ENCODE data around the gene ATR. TPM values are rescaled to one million over a fixed set of nuclear protein-coding genes. Genes with fewer than 3 reads are reported as not detected.

The ATR gene
- total and polyA plus RNA-seq, 9 of the 15 experiments (the other 6 are each of a cell fraction or from before 2014, with no cell fraction given): 18.0 to 37.8 (median 23.2) TPM

- H3K4me1 ChIP-seq (replicated peaks in 1 of 2; ENCODE audit: control insufficient read depth in 2 of 2, insufficient read depth in 2 of 2, low read length in 2 of 2): peaks cover 0 to 4% of the 10 kb centered on the region in 2 experiments; a peak in 2 of 5 replicates
- H3K36me3 ChIP-seq (ENCODE audit: control insufficient read depth, insufficient read depth, low read length): no peaks in the 10 kb centered on the region; the same call in 2 of the 3 replicates
- FAIRE-seq: no peak
- no peak for DNase-seq (ENCODE audit: extremely low read depth in 1 of 4, low spot score in 3 of 4)
- 0 out of 2 replicates have a peak, but pooled peaks cover 5% of the 10 kb centered on the region for H4K20me1 ChIP-seq (replicated peaks; ENCODE audit: control insufficient read depth, insufficient read depth, low read length)
- in situ Hi-C loops (cut with MboI) (no loop called here), intact Hi-C loops (cut with micrococcal nuclease) (no loop called here)
- 50% methylated on average over 1 of the region's 1 CpG for WGBS (ENCODE audit: insufficient coverage, low coverage, missing lambda C conversion rate)
- H3K27ac ChIP-seq (ENCODE audit: extremely low read depth, low read depth, low read length): no peak overlapping the region
- H3K27me3 ChIP-seq (ENCODE audit: control insufficient read depth in 2 of 2, insufficient read depth in 2 of 2, low read length in 2 of 2): no peaks in the 10 kb centered on the region
- no peak overlapping the region for H3K9ac ChIP-seq (ENCODE audit: insufficient read depth in 1 of 2, low read depth in 2 of 2, low read length in 2 of 2)
- CTCF ChIA-PET (ENCODE audit: low intra/inter-chr PET ratio): no interaction called here
- TF ChIP-seq CREM (IDR thresholded peaks at IDR 0.05; ENCODE audit: low read depth): no peak
- TF ChIP-seq USF1 (CRISPR knock-in tag; IDR thresholded peaks at IDR 0.05): no peak
- TF ChIP-seq ZNF146 (CRISPR knock-in tag; IDR thresholded peaks at IDR 0.05; ENCODE audit: unreplicated experiment): no peak
- TF ChIP-seq COPS2 (conservative IDR thresholded peaks at IDR 0.05): no peak
- TF ChIP-seq ELF4 (CRISPR knock-in tag; IDR thresholded peaks at IDR 0.05): no peak
- TF ChIP-seq NEUROD1 (IDR thresholded peaks at IDR 0.05; ENCODE audit: borderline replicate concordance, low read depth, low read length, partially characterized antibody): no peak
- no peak for TF ChIP-seq ZNF431 (CRISPR knock-in tag; IDR thresholded peaks at IDR 0.05)
- no peak for TF ChIP-seq ZNF785 (CRISPR knock-in tag; IDR thresholded peaks at IDR 0.05)
- TF ChIP-seq SRSF3 (IDR thresholded peaks at IDR 0.05; ENCODE audit: insufficient read depth, low read length): no peak
- TF ChIP-seq NCOA4 (IDR thresholded peaks at IDR 0.05; ENCODE audit: partially characterized antibody): no peak
- TF ChIP-seq RB1 (IDR thresholded peaks at IDR 0.05; ENCODE audit: low read depth): no peak
- no peak for TF ChIP-seq ELF2 (CRISPR knock-in tag; IDR thresholded peaks at IDR 0.05)
- TF ChIP-seq FOS (IDR thresholded peaks at IDR 0.05; ENCODE audit: extremely low read depth, insufficient read length): no peak
- H3K4me3 ChIP-seq: no peak overlapping the region
- H2AFZ ChIP-seq (ENCODE audit: low read depth, low read length): no peak overlapping the region
- POLR2A ChIA-PET: interaction anchor here (0.8 to 1.4 kb wide), 3 partner anchors 10 to 27 kb away, joined by 3 to 4 read pairs (median 3); no protein-coding TSS in a partner anchor
- no peaks in the 10 kb centered on the region for H3K9me1 ChIP-seq (ENCODE audit: control insufficient read depth, insufficient read depth, low read length)
- ATAC-seq: no peak
- no peaks in the 10 kb centered on the region for H3K79me2 ChIP-seq (ENCODE audit: control insufficient read depth, insufficient read depth, low read length)
- no peak overlapping the region for H3K4me2 ChIP-seq (ENCODE audit: insufficient read depth, low read length)
- no TSS peak for BruUV-seq (replicated peaks)
- no peaks in the 10 kb centered on the region for H3K9me3 ChIP-seq (replicated peaks; ENCODE audit: control insufficient read depth, insufficient read depth, low read depth, low read length)
These were observed 32.7 kb upstream of the ATR start for GRCh38 chr3:142611206-142611605.
